Testis (tissue), 3 donors: ENCODE results near the gene PXN. TPM values are rescaled to one million over a fixed set of nuclear protein-coding genes. Genes with fewer than 3 reads are reported as not detected.

Source experiments
- DNase-seq: peaks from one replicate; pipeline ENCODE4 v3.0.0-alpha.2; 2019
- H3K27ac ChIP-seq, 2 donors: fragments of 200-600 bp; sonication (generic); one replicate each; pipeline ENCODE4 v1.5.1; 2019
- H3K27me3 ChIP-seq: fragments of 200-600 bp; sonication (generic); one replicate; pipeline ENCODE4 v1.5.1; 2019
- H3K36me3 ChIP-seq: fragments of 200-600 bp; sonication (generic); one replicate; pipeline ENCODE4 v1.5.1; 2017; ENCODE audit warnings: low read depth; ENCODE audit errors: missing control alignments
- H3K4me1 ChIP-seq: fragments of 200-600 bp; sonication (generic); one replicate; pipeline ENCODE4 v1.5.1; 2019
- H3K4me3 ChIP-seq, 2 donors: fragments of 200-600 bp; sonication (generic); one replicate each; pipeline ENCODE4 v1.5.1; 2017 to 2019
- H3K9me3 ChIP-seq: fragments of 200-600 bp; sonication (generic); one replicate; pipeline ENCODE4 v1.5.1; 2017
- POLR2A ChIP-seq: fragments of 450-650 bp; IDR thresholded peaks from one replicate; pipeline ENCODE4 v1.6.1; 2017; ENCODE audit warnings: antibody characterized with exemption, mild to moderate bottlenecking, moderate library complexity
- WGBS, 2 donors: methylation state at CpG; one replicate each; pipeline ENCODE4 v1.1.5; 2018; 5-methylcytosine and 5-hydroxymethylcytosine counted together
- intact Hi-C: fragments of 100-400 bp; cut with DNase I; formaldehyde crosslinking; loops from one replicate; pipeline ENCODE4 v1.15.1; 2023; ENCODE audit warnings: low total_unique reads
- polyA plus RNA-seq: library from polyadenylated mRNA; stranded (reverse); fragments of 350-450 nt; fragmentation: Illumina TruSeq; extraction: RNeasy Lipid Tissue Mini Kit (QIAGEN cat#74804); gene quantifications from one replicate; pipeline ENCODE4 v1.2.3, GENCODE V29; 2014; ENCODE audit warnings: low read depth, low replicate concordance; ENCODE audit not compliant: insufficient read depth
- total RNA-seq, 2 donors: library from RNA; depleted of rRNA; stranded (reverse); fragments of >200 nt; gene quantifications; one replicate each; pipeline ENCODE4 v1.2.3, GENCODE V29; 2016
- TF ChIP-seq, protein P1 (sequence below), 3 experiments: fragments of 450-650 bp in 2 of 3; fragments of 200-600 bp in 1 of 3; sonication (generic) in 1 of 3; IDR thresholded peaks; one replicate each; pipeline ENCODE4 v1.5.1; 2016 to 2019; ENCODE audit warnings: antibody characterized with exemption in 3 of 3, mild to moderate bottlenecking in 2 of 3, moderate library complexity in 1 of 3

PXN gene
- total and polyA plus RNA-seq, 3 donors from 2014 or later, result 81.8 to 89.6 (median 84.9) TPM

DNA sequence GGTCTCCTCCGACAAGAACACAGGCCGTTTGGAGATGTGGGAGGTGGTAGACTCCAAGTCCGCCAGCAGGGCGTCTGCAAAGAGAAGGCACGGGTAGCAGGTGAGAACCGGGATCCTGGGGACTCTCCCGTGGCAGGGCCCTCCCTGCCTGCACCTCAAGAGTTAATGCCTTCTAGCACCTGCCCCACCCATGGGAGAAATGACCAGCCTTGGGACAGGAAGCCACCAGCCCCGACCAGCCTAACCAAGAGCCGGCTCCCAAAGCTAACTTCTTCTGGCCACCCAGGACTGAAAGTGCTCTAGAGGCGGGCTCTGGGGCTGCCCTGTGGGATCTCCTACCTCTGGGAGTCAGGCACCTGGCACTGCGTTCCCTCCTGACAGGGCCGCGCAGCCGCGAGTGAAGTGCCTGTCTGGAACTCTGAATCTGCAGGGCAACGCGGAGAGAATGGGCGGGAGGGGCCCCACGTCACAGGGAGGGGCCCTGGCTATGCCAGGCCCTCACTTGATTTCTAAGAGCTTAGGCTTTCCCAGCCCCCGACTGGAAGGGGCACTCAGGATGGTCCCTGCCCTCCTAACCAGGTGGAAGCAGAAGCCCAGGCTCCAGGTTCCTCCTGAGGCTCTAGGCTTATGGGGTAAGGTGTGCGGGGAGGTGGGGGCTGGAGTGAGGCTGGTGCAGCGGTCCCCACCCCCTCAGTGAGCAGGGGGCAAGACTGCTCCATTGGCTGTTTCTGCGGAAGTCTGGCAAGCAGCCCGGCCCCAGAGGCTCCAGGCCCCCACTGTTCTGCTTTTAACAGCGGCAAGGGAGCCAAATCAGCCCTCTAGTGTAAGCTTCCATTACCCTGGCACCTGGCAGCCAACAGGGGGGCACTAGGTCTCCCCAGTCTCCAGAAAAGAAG, 41.0 kb downstream of the PXN start:
- Histone ChIP-seq H3K4me3 (no peak overlapping the region), H3K27me3 (no peaks in the 10 kb centered on the region), H3K4me1 (peaks cover 61% of the 10 kb centered on the region), H3K36me3 (no peaks in the 10 kb centered on the region), H3K27ac (peak overlapping the region in 1 of 2 donors; percentile 71), H3K9me3 (no peaks in the 10 kb centered on the region)
- TF ChIP-seq, protein P1, sequence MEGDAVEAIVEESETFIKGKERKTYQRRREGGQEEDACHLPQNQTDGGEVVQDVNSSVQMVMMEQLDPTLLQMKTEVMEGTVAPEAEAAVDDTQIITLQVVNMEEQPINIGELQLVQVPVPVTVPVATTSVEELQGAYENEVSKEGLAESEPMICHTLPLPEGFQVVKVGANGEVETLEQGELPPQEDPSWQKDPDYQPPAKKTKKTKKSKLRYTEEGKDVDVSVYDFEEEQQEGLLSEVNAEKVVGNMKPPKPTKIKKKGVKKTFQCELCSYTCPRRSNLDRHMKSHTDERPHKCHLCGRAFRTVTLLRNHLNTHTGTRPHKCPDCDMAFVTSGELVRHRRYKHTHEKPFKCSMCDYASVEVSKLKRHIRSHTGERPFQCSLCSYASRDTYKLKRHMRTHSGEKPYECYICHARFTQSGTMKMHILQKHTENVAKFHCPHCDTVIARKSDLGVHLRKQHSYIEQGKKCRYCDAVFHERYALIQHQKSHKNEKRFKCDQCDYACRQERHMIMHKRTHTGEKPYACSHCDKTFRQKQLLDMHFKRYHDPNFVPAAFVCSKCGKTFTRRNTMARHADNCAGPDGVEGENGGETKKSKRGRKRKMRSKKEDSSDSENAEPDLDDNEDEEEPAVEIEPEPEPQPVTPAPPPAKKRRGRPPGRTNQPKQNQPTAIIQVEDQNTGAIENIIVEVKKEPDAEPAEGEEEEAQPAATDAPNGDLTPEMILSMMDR (IDR thresholded peaks at IDR 0.05), result no peak
- no peak for TF ChIP-seq POLR2A
- peak; percentile 61 for DNase-seq
- intact Hi-C loops, result no loop called here
- WGBS, 2 donors, result 66 to 68% methylated on average over 14 to 25 of the region's 25 CpGs

GRCh38 chr12:120223458-120224303, 41.8 kb downstream of the PXN start:
- TF ChIP-seq, protein P1 (IDR thresholded peaks at IDR 0.05), result no peak
- TF ChIP-seq POLR2A, result no peak
- no peak overlapping the region for H3K4me3 ChIP-seq
- intact Hi-C loops, result no loop called here
- H3K27me3 ChIP-seq, result no peaks in the 10 kb centered on the region
- DNase-seq, result no peak
- no peaks in the 10 kb centered on the region for H3K36me3 ChIP-seq
- peaks cover 52% of the 10 kb centered on the region for H3K4me1 ChIP-seq
- no peaks in the 10 kb centered on the region for H3K9me3 ChIP-seq
- no peak overlapping the region for H3K27ac ChIP-seq
- WGBS, 2 donors, result 87 to 90% methylated on average over 12 to 19 of the region's 19 CpGs

GRCh38 chr12:120222288-120222832, 43.2 kb downstream of the PXN start:
- intact Hi-C loops, result no loop called here
- TF ChIP-seq POLR2A, result no peak
- TF ChIP-seq, protein P1 (IDR thresholded peaks at IDR 0.05), result no peak
- Histone ChIP-seq H3K27ac (peak overlapping the region in 1 of 2 donors; percentile 59), H3K4me3 (no peak overlapping the region), H3K4me1 (peaks cover 39% of the 10 kb centered on the region), H3K9me3 (no peaks in the 10 kb centered on the region), H3K27me3 (no peaks in the 10 kb centered on the region), H3K36me3 (no peaks in the 10 kb centered on the region)
- 85 to 92% methylated on average over 7 to 12 of the region's 12 CpGs for WGBS, 2 donors
- DNase-seq, result no peak

DNA sequence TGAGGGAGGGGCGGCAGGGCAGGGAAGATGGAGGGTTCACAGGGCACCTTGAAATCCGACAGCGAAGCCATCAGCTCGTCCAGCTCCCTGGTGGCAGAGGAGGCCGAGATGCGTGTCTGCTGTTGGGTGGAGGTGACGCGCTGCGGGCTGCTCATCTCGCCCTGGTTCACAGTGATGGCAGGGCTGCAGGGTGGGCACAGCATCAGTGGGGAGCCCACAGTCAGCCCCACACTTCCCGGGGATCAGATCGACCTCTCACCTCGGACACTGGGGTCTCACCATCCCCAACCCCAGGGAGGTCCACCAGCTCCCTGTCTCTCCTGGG, 44.0 kb downstream of the PXN start:
- Histone ChIP-seq H3K27ac (peak overlapping the region in 1 of 2 donors; percentile 59), H3K27me3 (no peaks in the 10 kb centered on the region), H3K4me3 (no peak overlapping the region), H3K36me3 (no peaks in the 10 kb centered on the region), H3K9me3 (no peaks in the 10 kb centered on the region), H3K4me1 (peaks cover 37% of the 10 kb centered on the region)
- no peak for DNase-seq
- intact Hi-C loops, result no loop called here
- 89 to 90% methylated on average over 13 of the region's 13 CpGs for WGBS, 2 donors
- no peak for TF ChIP-seq POLR2A
- TF ChIP-seq, protein P1 (IDR thresholded peaks at IDR 0.05), result no peak
